ENCODE data around the gene ZNF746.

The ZNF746 gene

GRCh38 chr7:149490083-149490760 is 7.4 kb downstream of the ZNF746 start:
- no peak for DNase-seq (ENCODE audit: low read depth in 2 of 2)

DNA sequence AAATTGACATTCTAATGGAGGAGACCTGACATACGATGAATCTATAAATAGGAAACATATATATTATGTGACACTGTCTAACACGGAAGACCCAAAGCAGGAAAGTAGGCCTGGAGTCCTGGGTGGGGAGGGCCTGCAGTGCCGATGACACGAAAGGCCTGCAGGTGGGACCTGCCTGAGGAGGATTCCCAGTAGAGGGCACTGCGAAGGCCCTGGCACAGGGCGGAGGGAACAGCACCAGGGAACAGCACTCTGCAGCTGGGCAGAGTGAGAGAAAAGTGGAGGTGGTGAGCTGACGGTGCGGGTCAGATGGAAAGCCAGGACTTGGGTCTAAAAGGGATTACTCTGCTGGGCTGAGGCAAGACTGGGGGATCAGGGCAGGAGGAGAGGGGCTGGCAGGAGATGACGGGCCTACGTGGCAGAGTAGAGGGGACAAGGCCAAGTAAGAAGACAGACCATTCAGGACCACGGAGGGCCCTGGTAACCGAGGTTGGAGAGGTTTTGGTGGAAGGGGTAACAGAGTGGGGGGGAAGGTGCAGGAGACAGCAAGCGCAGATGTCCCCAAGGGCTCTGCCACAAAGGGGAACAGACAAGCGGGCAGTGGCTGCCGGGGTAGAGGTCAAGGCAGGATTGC is 8.1 kb downstream of the ZNF746 start:
- DNase-seq (ENCODE audit: low read depth in 2 of 2): no peak

DNA sequence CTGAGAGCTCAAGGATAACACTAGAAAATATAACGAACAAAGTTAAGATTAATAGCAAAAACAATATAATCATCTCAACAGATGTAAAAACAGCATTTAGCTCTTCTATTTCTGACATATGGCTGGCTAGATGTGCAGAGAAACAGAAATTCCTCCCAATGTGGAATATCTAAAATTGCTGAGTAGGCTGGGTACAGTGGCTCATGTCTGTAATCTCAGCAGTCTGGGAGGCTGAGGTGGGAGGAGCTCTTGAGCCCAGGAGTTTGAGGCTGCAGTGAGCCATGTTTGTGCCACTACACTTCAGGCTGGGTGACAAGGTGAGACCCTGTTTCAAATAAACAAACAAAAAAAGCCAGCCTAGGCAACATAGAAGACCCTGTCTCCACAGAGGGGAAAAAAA is 18.0 kb downstream of the ZNF746 start:
- DNase-seq (ENCODE audit: low read depth in 2 of 2): no peak

GRCh38 chr7:149478754-149479153 is 18.9 kb downstream of the ZNF746 start:
- DNase-seq (ENCODE audit: low read depth in 2 of 2): no peak

- no peak for DNase-seq (ENCODE audit: low read depth in 2 of 2)
Observed at GRCh38 chr7:149477494-149478443, 19.8 kb downstream of the ZNF746 start.

DNA sequence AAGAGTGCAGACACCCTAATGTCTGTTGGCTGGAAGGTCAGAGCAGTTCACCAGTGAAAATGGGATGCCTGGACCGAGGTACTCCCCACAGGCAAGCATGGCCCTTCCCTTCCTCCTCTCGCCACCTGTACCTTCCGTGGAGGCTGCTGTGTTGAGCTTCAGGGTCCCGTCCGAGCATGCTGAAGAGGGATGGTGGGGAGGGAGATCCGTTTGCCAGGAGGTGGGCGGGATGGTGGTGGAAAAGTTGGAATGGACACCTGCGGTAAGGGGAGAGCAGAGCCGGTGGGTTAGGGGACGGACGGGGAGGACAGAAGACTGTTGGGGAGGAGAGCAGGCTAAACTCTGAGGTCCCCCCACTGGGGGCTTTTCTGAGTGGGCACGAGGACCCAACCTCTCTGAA is 20.8 kb downstream of the ZNF746 start:
- no peak for DNase-seq (ENCODE audit: low read depth in 2 of 2)

DNA sequence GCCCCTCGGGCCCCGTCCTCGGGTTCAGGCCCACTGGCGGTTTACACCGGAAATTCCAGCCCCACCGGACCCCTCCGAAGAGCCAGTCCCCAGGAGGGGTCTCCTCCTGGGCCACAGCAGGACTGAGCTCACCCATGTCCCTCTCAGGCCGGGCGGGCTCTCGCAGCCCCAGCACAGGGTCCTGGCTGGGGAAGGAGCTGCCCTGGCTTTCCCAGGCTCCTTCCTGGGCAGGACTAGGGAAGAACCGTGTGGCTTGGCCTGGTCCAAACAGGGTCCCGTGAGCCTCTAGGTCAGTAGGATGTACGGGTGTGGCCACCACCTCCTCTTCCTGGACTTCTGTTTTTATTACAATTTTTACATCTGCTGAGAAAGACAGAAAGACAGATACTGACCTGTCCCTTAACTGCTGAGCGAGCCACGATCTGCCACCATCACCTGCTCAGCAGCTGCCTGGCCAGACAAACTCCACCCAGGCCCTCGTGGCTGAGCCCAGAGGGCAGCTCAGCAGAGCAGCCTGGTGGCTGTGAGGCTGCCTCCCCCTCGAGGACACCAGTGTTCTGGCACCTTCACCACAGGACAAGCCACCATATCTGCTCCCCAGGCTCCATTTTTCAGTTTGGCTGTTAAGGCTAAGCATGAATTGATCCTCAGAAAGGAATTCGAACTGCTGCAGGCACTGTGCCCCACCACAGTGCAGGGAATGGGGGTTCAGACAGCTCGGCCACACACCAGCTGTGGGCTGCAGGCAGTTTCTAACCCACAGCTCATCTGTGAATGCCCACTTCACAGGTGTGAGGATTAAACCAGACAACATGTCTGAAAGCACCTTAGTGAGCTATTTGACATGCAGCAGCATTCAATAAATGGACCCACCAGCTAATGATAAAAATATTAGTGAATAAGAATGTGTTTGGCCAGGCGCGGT is 22.2 kb downstream of the ZNF746 start:
- no peak for DNase-seq (ENCODE audit: low read depth in 2 of 2)

- no peak for DNase-seq (ENCODE audit: low read depth in 2 of 2)
Observed at GRCh38 chr7:149474309-149475120, 23.1 kb downstream of the ZNF746 start.

DNA sequence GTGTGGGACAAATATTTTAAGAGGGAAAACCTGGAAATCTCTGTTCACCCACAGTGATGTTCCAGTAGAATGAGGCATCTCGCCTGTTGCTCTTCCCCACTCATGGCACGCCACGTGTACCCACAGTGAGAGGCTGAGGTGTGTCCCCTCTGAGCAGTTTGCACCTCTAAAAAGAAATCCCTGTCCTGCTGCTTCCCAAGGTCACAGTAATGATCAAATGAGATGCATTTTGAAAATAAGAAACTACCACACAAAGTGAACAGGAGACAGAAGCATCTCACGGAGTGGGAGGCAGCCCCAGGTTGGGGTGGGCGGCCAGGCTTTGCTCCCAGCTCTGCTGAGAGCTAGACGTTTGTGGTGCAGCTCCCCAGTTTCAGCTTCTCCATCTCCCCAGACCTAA is 24.4 kb downstream of the ZNF746 start:
- DNase-seq (ENCODE audit: low read depth in 2 of 2): no peak

DNA sequence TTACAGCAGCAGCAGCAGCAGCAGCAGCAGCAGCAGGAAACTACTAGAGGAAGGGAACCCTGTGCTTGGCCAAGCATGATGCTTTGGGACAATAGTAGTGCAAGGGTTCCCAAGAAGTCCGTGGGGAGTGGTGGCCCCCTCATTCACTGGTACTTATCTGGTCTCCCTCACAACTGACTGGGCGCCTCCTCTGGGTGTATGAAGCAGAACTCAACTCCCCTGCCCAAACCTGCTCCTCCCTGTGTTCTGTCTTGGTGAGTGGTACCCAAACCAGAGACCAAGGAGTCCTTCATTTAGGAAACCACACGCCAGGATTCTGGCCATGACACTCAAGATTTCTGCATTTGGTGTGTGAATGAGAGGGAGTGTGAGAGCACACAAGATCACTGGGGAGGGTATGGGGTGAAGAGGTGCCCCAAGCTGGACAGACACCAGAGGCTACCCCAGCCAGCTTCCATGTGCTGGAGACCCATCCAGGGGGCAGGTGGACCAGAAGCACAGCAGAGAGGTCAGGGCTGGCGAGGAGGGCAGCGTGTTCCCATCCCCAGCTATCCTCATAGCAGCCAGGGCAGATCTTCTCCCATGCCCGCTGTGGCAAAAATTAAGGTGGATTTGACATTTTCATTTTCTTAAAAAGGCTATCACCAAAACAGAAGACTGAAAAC is 26.2 kb downstream of the ZNF746 start:
- DNase-seq (ENCODE audit: low read depth in 2 of 2): no peak

DNA sequence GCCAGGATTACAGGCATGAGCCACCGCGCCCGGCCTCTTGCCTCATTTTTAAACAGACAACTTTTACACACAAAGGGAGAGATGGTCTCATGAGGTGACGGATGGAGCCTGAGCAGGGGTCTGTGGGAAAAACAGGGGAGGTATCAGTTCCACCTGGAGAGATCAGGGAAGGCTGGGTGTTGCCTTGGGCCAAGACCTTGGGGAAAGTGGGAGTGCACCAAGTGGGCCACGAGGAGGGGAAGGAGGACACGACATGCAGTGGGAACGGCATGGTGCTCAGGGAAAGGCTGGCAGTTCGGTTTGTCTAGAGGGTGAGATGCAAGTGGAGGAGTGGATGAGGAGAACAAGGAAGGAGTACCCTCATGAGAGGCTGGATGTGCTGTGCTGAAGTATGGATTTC is 27.8 kb downstream of the ZNF746 start:
- no peak for DNase-seq (ENCODE audit: low read depth in 2 of 2)

DNA sequence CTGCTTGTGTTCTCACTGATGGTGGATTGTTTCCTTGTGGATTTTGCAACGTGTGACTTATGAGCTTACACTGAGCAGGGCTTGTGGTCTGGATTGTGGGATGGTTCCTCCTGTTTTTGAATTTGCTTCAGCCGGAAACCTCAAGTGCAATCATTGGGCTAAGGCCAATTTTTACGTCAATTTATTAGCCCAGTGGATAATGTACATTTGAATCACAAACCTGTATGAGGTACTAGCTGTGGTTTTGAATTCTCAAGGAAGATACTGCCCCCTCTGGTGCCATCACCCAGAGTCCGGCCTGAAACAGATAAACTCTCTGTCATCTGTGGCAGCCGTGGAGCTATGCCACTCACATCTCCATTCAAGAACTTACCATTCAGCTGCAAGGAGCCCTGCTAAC is 29.4 kb downstream of the ZNF746 start:
- no peak for DNase-seq (ENCODE audit: low read depth in 2 of 2)

DNA sequence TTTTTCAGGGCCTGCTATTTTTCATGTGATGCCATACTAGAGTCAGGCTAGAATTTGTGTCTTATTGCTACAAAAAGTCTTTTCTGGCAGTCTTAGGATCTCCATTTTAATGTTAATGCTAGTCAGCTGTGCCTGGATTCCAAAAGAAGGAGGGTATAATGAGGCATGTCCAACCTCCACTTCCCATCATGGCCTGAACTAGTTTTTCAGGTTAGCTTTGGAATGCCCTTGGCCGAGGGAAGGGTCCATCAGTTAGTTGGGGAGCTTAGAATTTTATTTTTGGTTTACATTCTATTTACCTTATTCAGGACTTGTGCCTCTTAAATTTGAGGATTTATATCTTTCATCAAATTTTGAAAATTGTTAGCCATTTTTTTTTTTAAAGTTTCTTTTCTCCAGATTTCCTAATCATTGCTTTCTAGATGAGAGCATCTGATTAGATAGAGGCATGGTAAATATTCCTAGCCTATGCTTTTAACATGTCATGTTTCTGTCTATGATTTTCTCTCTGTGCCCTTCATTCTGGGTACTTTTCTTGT is 30.2 kb downstream of the ZNF746 start:
- DNase-seq (ENCODE audit: low read depth in 2 of 2): no peak

DNA sequence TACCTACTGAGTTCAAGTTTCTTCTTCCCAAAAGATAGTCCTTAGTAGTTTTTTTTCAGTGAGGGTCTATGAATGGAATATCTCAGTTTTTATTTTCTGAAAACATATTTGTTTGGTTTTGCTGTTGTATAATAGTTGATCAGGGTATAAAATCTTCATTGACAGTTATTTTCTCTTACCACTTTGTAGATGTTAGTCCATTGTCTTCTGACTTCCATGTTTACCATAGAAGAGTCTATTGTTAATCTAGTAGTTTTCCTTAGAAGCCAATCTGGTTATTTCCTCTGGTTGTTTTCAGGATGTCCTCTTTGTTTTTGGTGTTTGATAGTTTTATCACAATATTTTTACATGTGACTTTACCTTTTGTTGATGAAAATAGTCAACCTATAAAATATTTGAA is 31.2 kb downstream of the ZNF746 start:
- no peak for DNase-seq (ENCODE audit: low read depth in 2 of 2)

- no peak for DNase-seq (ENCODE audit: low read depth in 2 of 2)
Observed at GRCh38 chr7:149463500-149464161, 34.0 kb downstream of the ZNF746 start.

- DNase-seq (ENCODE audit: low read depth in 2 of 2): no peak
Observed at GRCh38 chr7:149462101-149462520, 35.5 kb downstream of the ZNF746 start.

- peak; percentile 69 for DNase-seq (ENCODE audit: low read depth in 2 of 2)
Observed at GRCh38 chr7:149460493-149461277, 36.9 kb downstream of the ZNF746 start, which contains the start of gene ZNF777. ZNF777 (minus strand) TSS chr7:149461062; CDS start chr7:149456022, 5,040 bp downstream.

All from activated CD4-positive, alpha-beta T cell treated with anti-CD3 and anti-CD28 coated beads for 24 hours (primary cell).